H1 (cell line): ENCODE measurements around the gene ADIRF. TPM values are rescaled to one million over a fixed set of nuclear protein-coding genes. Genes with fewer than 3 reads are reported as not detected.

Experiments used
- CTCF ChIA-PET: fragments of 300-600 bp; sonication (Branson Sonifier 250); formaldehyde crosslinking; loops from one replicate; lab custom pipeline; 2021; ENCODE audit not compliant: partially characterized antibody; lab: Charles Lee
- POLR2A ChIA-PET: fragments of 300-600 bp; sonication (Branson Sonifier 250); formaldehyde crosslinking; loops from one replicate; lab custom pipeline; 2021; ENCODE audit warnings: inconsistent platforms; ENCODE audit not compliant: partially characterized antibody; lab: Charles Lee
- DNase-seq, 2 experiments: peaks; one replicate each; pipeline versions ENCODE4 v3.0.0 to v3.0.0-alpha.2; 2010 to 2022; ENCODE audit warnings: low spot score in 2 of 2, low read depth in 1 of 2, mixed read lengths in 1 of 2
- FAIRE-seq: peaks from 2 replicates; lab custom pipeline; 2011; peaks lifted over from hg19 to GRCh38; lab: Jason Lieb, UNC
- H2AFZ ChIP-seq: 2 replicates; pipeline ENCODE4 v1.8.1; 2012; ENCODE audit warnings: low read length, inconsistent platforms
- H2AK5ac ChIP-seq: 2 replicates; pipeline ENCODE4 v1.6.1; 2013; ENCODE audit warnings: low read depth, low read length
- H2BK120ac ChIP-seq: replicated peaks from 2 replicates; pipeline ENCODE3; 2013; ENCODE audit warnings: low read depth, low read length, inconsistent platforms
- H2BK12ac ChIP-seq: 2 replicates; pipeline ENCODE4 v1.6.1; 2013; ENCODE audit warnings: low read depth, low read length
- H2BK15ac ChIP-seq: 2 replicates; pipeline ENCODE4 v1.6.1; 2013; ENCODE audit warnings: low read length
- H2BK20ac ChIP-seq: 2 replicates; pipeline ENCODE4 v1.6.1; 2013; ENCODE audit warnings: low read length
- H2BK5ac ChIP-seq: 2 replicates; pipeline ENCODE4 v1.6.1; 2013; ENCODE audit warnings: low read depth, low read length
- H3K14ac ChIP-seq: 2 replicates; pipeline ENCODE4 v1.6.1; 2013; ENCODE audit warnings: inconsistent platforms; ENCODE audit not compliant: insufficient read length
- H3K18ac ChIP-seq: 2 replicates; pipeline ENCODE4 v1.6.1; 2013; ENCODE audit warnings: low read length; ENCODE audit errors: extremely low read depth
- H3K23ac ChIP-seq: 2 replicates; pipeline ENCODE4 v1.6.1; 2013; ENCODE audit warnings: inconsistent platforms; ENCODE audit not compliant: insufficient read length
- H3K23me2 ChIP-seq: 2 replicates; pipeline ENCODE4 v1.6.1; 2013; ENCODE audit warnings: low read depth, low read length
- H3K27ac ChIP-seq: 2 replicates; pipeline ENCODE4 v1.6.1; 2011; ENCODE audit warnings: low read depth, low read length, inconsistent platforms
- H3K27me3 ChIP-seq, 4 experiments: replicated peaks in 1 of 4; 1 replicate in 1 of 4; 2 replicates in 3 of 4; pipeline versions ENCODE4 v1.6.1 to v1.8.1; 2011 to 2013; ENCODE audit warnings: low read length in 3 of 4, mild to moderate bottlenecking in 3 of 4, inconsistent platforms in 2 of 4, mixed read lengths in 2 of 4, moderate library complexity in 1 of 4; ENCODE audit not compliant: control insufficient read depth in 3 of 4, insufficient read depth in 3 of 4; ENCODE audit errors: extremely low read depth in 1 of 4
- H3K36me3 ChIP-seq, 4 experiments: 2 replicates each; pipeline versions ENCODE4 v1.6.1 to v1.8.1; 2011 to 2013; ENCODE audit warnings: mild to moderate bottlenecking in 4 of 4, low read length in 3 of 4, moderate library complexity in 2 of 4, control low read depth in 1 of 4, inconsistent platforms in 1 of 4; ENCODE audit not compliant: insufficient read depth in 4 of 4, control insufficient read depth in 2 of 4
- H3K4ac ChIP-seq: replicated peaks from 2 replicates; pipeline ENCODE3; 2013; ENCODE audit warnings: low read length, low read depth, mixed read lengths, inconsistent platforms; ENCODE audit not compliant: insufficient read length
- H3K4me1 ChIP-seq, 4 experiments: replicated peaks in 1 of 4; 1 replicate in 1 of 4; 2 replicates in 3 of 4; pipeline versions ENCODE4 v1.6.1 to v1.8.1; 2011 to 2013; ENCODE audit warnings: low read length in 3 of 4, inconsistent platforms in 2 of 4, mixed read lengths in 1 of 4; ENCODE audit not compliant: insufficient read depth in 4 of 4, control insufficient read depth in 3 of 4
- H3K4me2 ChIP-seq, 2 experiments: 2 replicates each; pipeline versions ENCODE4 v1.6.1 to v1.8.1; 2011 to 2013; ENCODE audit warnings: low read depth in 2 of 2, low read length in 2 of 2, control low read depth in 1 of 2, inconsistent platforms in 1 of 2, mild to moderate bottlenecking in 1 of 2; ENCODE audit not compliant: insufficient read depth in 1 of 2
- H3K4me3 ChIP-seq, 4 experiments: fragments of 200-600, 300-600 bp in 1 of 4; sonication (generic), shearing (Covaris generic), sonication (Bioruptor Twin) in 1 of 4; 2 replicates each; pipeline versions ENCODE4 v1.5.1 to v1.8.1; 2011 to 2016; ENCODE audit warnings: low read length in 4 of 4, low read depth in 3 of 4, control low read depth in 2 of 4, inconsistent platforms in 2 of 4, mild to moderate bottlenecking in 2 of 4, mixed read lengths in 1 of 4, moderate library complexity in 1 of 4; ENCODE audit not compliant: insufficient read depth in 2 of 4; ENCODE audit errors: extremely low read depth in 1 of 4
- H3K56ac ChIP-seq: replicated peaks from 2 replicates; pipeline ENCODE3; 2013; ENCODE audit warnings: low read depth, mild to moderate bottlenecking, mixed read lengths, low read length, inconsistent platforms; ENCODE audit not compliant: insufficient read length
- H3K79me1 ChIP-seq: 2 replicates; pipeline ENCODE4 v1.6.1; 2013; ENCODE audit warnings: low read depth, low read length, control low read depth
- H3K79me2 ChIP-seq, 2 experiments: 2 replicates each; pipeline versions ENCODE4 v1.6.1 to v1.8.1; 2012 to 2013; ENCODE audit warnings: low read length in 2 of 2, mild to moderate bottlenecking in 2 of 2, inconsistent platforms in 1 of 2; ENCODE audit not compliant: insufficient read depth in 2 of 2, control insufficient read depth in 1 of 2
- H3K9ac ChIP-seq, 4 experiments: replicated peaks in 1 of 4; 1 replicate in 1 of 4; 2 replicates in 3 of 4; pipeline versions ENCODE4 v1.6.1 to v1.8.1; 2011 to 2013; ENCODE audit warnings: low read depth in 3 of 4, low read length in 3 of 4, control low read depth in 2 of 4, mild to moderate bottlenecking in 2 of 4, moderate library complexity in 2 of 4, inconsistent platforms in 1 of 4; ENCODE audit errors: extremely low read depth in 1 of 4
- H3K9me3 ChIP-seq, 2 experiments: 2 replicates each; pipeline versions ENCODE4 v1.6.1 to v1.8.1; 2012 to 2013; ENCODE audit warnings: mild to moderate bottlenecking in 2 of 2, moderate library complexity in 2 of 2, control low read depth in 1 of 2, inconsistent platforms in 1 of 2, low read depth in 1 of 2, low read length in 1 of 2, mixed read lengths in 1 of 2; ENCODE audit not compliant: insufficient read depth in 2 of 2
- H4K20me1 ChIP-seq, 2 experiments: replicated peaks in 1 of 2; 2 replicates each; pipeline versions ENCODE3 to v1.8.1; 2011 to 2013; ENCODE audit warnings: inconsistent platforms in 2 of 2, low read length in 2 of 2, mild to moderate bottlenecking in 1 of 2; ENCODE audit not compliant: insufficient read depth in 2 of 2, control insufficient read depth in 1 of 2
- H4K5ac ChIP-seq: 2 replicates; pipeline ENCODE4 v1.6.1; 2013; ENCODE audit warnings: low read length, low read depth, mixed read lengths, inconsistent platforms; ENCODE audit not compliant: insufficient read length
- H4K8ac ChIP-seq: 2 replicates; pipeline ENCODE4 v1.8.0; 2013; ENCODE audit warnings: mild to moderate bottlenecking, moderate library complexity, low read length, inconsistent platforms; ENCODE audit not compliant: insufficient read depth; ENCODE audit errors: extremely low read depth
- H4K91ac ChIP-seq: replicated peaks from 2 replicates; pipeline ENCODE3; 2013; ENCODE audit warnings: low read length, mixed read lengths, inconsistent platforms; ENCODE audit not compliant: insufficient read length
- ASH2L ChIP-seq: fragments of 200-600, 300-600 bp; sonication (generic); IDR thresholded peaks from one replicate; pipeline ENCODE4 v1.7.1; 2017; ENCODE audit warnings: low read length
- EP300 ChIP-seq, 2 experiments: IDR thresholded peaks; 1 replicate in 1 of 2; 2 replicates in 1 of 2; pipeline ENCODE4 v1.6.1; 2011 to 2012; ENCODE audit warnings: low read depth in 2 of 2, low read length in 2 of 2, mild to moderate bottlenecking in 2 of 2, borderline replicate concordance in 1 of 2, inconsistent platforms in 1 of 2, moderate library complexity in 1 of 2
- MAFK ChIP-seq: IDR thresholded peaks from 2 replicates; pipeline ENCODE4 v1.6.1; 2012; ENCODE audit warnings: low read depth, mild to moderate bottlenecking, improper control_type of control experiment, low read length
- NANOG ChIP-seq: IDR thresholded peaks from 2 replicates; pipeline ENCODE4 v1.6.1; 2011; ENCODE audit warnings: low read length, low read depth, mild to moderate bottlenecking, inconsistent platforms; ENCODE audit not compliant: insufficient read depth, poor library complexity, severe bottlenecking
- SP2 ChIP-seq: IDR thresholded peaks from 2 replicates; pipeline ENCODE4 v1.6.1; 2012; ENCODE audit warnings: mild to moderate bottlenecking, low read length, inconsistent platforms
- TCF12 ChIP-seq: IDR thresholded peaks from 2 replicates; pipeline ENCODE4 v1.6.1; 2011; ENCODE audit warnings: low read depth, mild to moderate bottlenecking, low read length
- WGBS, 2 experiments: shearing (Covaris generic) in 1 of 2; methylation state at CpG; one replicate each; pipeline versions ENCODE4 v1.1.6 to v1.1.7; 2013 to 2015; ENCODE audit warnings: low lambda C conversion rate in 2 of 2, mixed read lengths in 2 of 2, inconsistent platforms in 1 of 2, low coverage in 1 of 2, missing lambda C conversion rate in 1 of 2; ENCODE audit not compliant: insufficient replicate concordance in 2 of 2, insufficient coverage in 1 of 2, insufficient read length in 1 of 2; ENCODE audit errors: extremely low coverage in 1 of 2, missing lambda C conversion rate in 1 of 2; 5-methylcytosine and 5-hydroxymethylcytosine counted together
- polyA plus RNA-seq, 7 experiments: library from polyadenylated mRNA; depleted of rRNA in 3 of 7; stranded (reverse) in 5 of 7; unstranded in 2 of 7; fragments of >200 nt in 5 of 7; fragments of 200-250 nt in 2 of 7; gene quantifications; 1 replicate in 5 of 7; 2 replicates in 1 of 7; 4 replicates in 1 of 7; pipeline versions ENCODE4 v1.2.1 to v1.2.3, GENCODE V29; 2011 to 2013; ENCODE audit warnings: missing spikeins in 2 of 7, mixed read lengths in 2 of 7
- total RNA-seq: library from RNA; stranded (reverse); fragmentation: NEBNext Ultra II Directional; extraction: Animal tissue kit (Norgen Biotek cat#: 25700); gene quantifications from 2 replicates; pipeline ENCODE4 v1.2.1, GENCODE V29; 2021
- TF ChIP-seq, protein P1 (sequence below): IDR thresholded peaks from 2 replicates; pipeline ENCODE4 v1.6.1; 2012; ENCODE audit warnings: inconsistent platforms

ADIRF gene
- total and polyA plus RNA-seq, 2 of the 8 experiments (the other 6 are each of a cell fraction or from before 2014, with no cell fraction given) = not detected

DNA sequence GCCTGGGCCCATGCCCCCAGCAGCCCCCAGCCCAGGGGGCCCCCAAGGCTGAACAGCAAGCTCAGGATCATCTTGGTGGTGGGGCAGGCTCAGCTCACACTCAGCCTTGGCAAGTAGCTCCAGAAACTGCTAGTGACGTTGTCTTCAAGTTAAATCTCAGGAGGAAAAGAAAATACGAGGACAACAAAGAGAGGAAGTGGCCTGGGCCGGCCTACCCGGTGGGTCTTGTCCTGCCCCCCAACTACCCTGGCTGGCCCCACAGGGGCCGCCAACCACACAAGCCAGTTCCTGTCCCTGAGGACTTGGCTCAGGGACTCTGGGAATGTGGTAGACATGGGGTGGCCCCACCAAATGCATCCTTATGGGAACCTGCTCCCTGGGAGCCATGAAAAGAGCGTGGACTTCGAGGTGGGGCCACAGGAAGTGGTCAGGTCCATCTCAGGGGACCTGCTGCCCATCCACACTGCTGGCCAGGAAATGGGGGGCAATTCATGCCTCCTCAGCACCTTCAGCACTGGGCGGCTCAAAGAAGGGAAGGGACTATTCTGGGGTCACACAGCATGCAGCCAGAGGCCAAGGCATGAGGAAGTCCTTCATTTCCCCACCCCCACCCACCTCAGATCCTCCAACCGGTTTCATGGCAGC lies 10.7 kb upstream of the ADIRF start, which contains the start of gene MMRN2:
TSS of gene MMRN2 (minus strand) at position 145 of the 645 bp plus-strand sequence. CDS start at position 71, 74 bp downstream.
- no peak within 1 kb of the TSS for H2AFZ ChIP-seq
- 0 out of 4 replicates have a peak within 1 kb of the TSS, but pooled peaks of 1 of the 2 experiments have one; percentile 50 for H3K4me2 ChIP-seq
- no peaks in the 10 kb centered on the region for H3K36me3 ChIP-seq
- H2AK5ac ChIP-seq = peak within 1 kb of the TSS; percentile 82; the same call in 1 of the 2 replicates
- H4K8ac ChIP-seq = no peak within 1 kb of the TSS; the same call in 1 of the 2 replicates
- TF ChIP-seq EP300 (IDR thresholded peaks at IDR 0.05; ENCODE audit: borderline replicate concordance in 1 of 2, low read depth in 2 of 2, low read length in 2 of 2) (no peak), SP2 (no peak), TCF12 (no peak), ASH2L (no peak), MAFK (no peak), NANOG (no peak)
- TF ChIP-seq, protein P1, sequence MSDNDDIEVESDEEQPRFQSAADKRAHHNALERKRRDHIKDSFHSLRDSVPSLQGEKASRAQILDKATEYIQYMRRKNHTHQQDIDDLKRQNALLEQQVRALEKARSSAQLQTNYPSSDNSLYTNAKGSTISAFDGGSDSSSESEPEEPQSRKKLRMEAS = no peak
- H3K56ac ChIP-seq = no peak within 1 kb of the TSS
- peak within 1 kb of the TSS; percentile 85 for H3K18ac ChIP-seq
- peak within 1 kb of the TSS; percentile 89 for H2BK120ac ChIP-seq
- peak within 1 kb of the TSS; percentile 63 for H3K4ac ChIP-seq
- FAIRE-seq (no peak), DNase-seq (no peak)
- H3K14ac ChIP-seq = no peak within 1 kb of the TSS
- H3K4me1 ChIP-seq = peaks cover 16 to 60% (median 48%) of the 10 kb centered on the region in 4 experiments
- H4K5ac ChIP-seq = no peak within 1 kb of the TSS
- H3K9ac ChIP-seq = no peak within 1 kb of the TSS
- ChIA-PET CTCF (interaction anchor here (0.6 to 26.4 kb wide), 6 partner anchors 3 to 268 kb away, joined by 3 to 975 read pairs (median 4); partner anchors contain the start of genes ADIRF, MMRN2 and SNCG), POLR2A (interaction anchor here (0.7 to 4.4 kb wide), 6 partner anchors 10 to 17 kb away, joined by 3 to 38 read pairs (median 5); partner anchors contain the start of gene ADIRF)
- H2BK20ac ChIP-seq = peak within 1 kb of the TSS; percentile 96
- H3K79me2 ChIP-seq = no peaks in the 10 kb centered on the region
- H2BK12ac ChIP-seq = peak within 1 kb of the TSS; percentile 99; the same call in 1 of the 2 replicates
- no peaks in the 10 kb centered on the region for H3K27me3 ChIP-seq
- no peak within 1 kb of the TSS for H3K27ac ChIP-seq
- H3K23me2 ChIP-seq = no peaks in the 10 kb centered on the region
- no peak within 1 kb of the TSS for H3K23ac ChIP-seq
- no peaks in the 10 kb centered on the region for H4K20me1 ChIP-seq
- WGBS, 2 experiments = 98% methylated on average over 6 of the region's 9 CpGs; no CpG with 5 or more reads in 1 of the 2 experiments
- H2BK15ac ChIP-seq = peak within 1 kb of the TSS; percentile 66; the same call in 1 of the 2 replicates
- H2BK5ac ChIP-seq = peak within 1 kb of the TSS; percentile 99; the same call in 1 of the 2 replicates
- H3K4me3 ChIP-seq = no peak within 1 kb of the TSS
- H4K91ac ChIP-seq = peak within 1 kb of the TSS; percentile 96
- peaks cover 0 to under 1% of the 10 kb centered on the region in 2 experiments; a peak in 1 of 4 replicates for H3K9me3 ChIP-seq
- H3K79me1 ChIP-seq = no peaks in the 10 kb centered on the region
